Keratinocyte (primary cell): ENCODE measurements around the gene ATP13A5. TPM values are rescaled to one million over a fixed set of nuclear protein-coding genes. Genes with fewer than 3 reads are reported as not detected.
A peak's percentile ranks its signal among the peaks of the same experiment; 100 is the strongest.

Experiments
- DNase-seq: peaks from one replicate; pipeline ENCODE4 v3.0.0-alpha.2; 2011; ENCODE audit warnings: low read depth, missing footprints, low spot score
- FAIRE-seq: peaks from 2 replicates; lab custom pipeline; 2011; peaks lifted over from hg19 to GRCh38; lab: Jason Lieb, UNC
- H2AFZ ChIP-seq: 2 replicates; pipeline ENCODE4 v1.6.0; 2012; ENCODE audit warnings: low read length, control low read depth, inconsistent platforms; ENCODE audit not compliant: control insufficient read depth
- H3K27ac ChIP-seq: 2 replicates; pipeline ENCODE4 v1.5.1; 2011; ENCODE audit warnings: low read length; ENCODE audit not compliant: control insufficient read depth, insufficient read depth
- H3K27me3 ChIP-seq: 3 replicates; pipeline ENCODE4 v1.6.0; 2011; ENCODE audit warnings: low read length; ENCODE audit not compliant: control insufficient read depth, insufficient read depth; ENCODE audit errors: extremely low read depth
- H3K36me3 ChIP-seq, 2 experiments: 2 replicates in 1 of 2; 3 replicates in 1 of 2; pipeline ENCODE4 v1.5.1; 2011; ENCODE audit warnings: low read length in 2 of 2, mild to moderate bottlenecking in 1 of 2; ENCODE audit not compliant: control insufficient read depth in 2 of 2, insufficient read depth in 2 of 2; ENCODE audit errors: extremely low read depth in 1 of 2
- H3K4me1 ChIP-seq: 3 replicates; pipeline ENCODE4 v1.5.1; 2011; ENCODE audit warnings: low read length; ENCODE audit not compliant: control insufficient read depth, insufficient read depth; ENCODE audit errors: extremely low read depth
- H3K4me2 ChIP-seq: 3 replicates; pipeline ENCODE4 v1.6.0; 2011; ENCODE audit warnings: low read depth, low read length; ENCODE audit not compliant: control insufficient read depth, insufficient read depth; ENCODE audit errors: extremely low read depth
- H3K4me3 ChIP-seq, 3 experiments: fragments of 200-600 bp in 1 of 3; sonication (generic) in 1 of 3; 2 replicates in 2 of 3; 3 replicates in 1 of 3; pipeline ENCODE4 v1.5.1; 2011 to 2016; ENCODE audit warnings: low read length in 3 of 3, mild to moderate bottlenecking in 3 of 3, control low read depth in 2 of 3, inconsistent platforms in 1 of 3, low read depth in 1 of 3, mixed read lengths in 1 of 3, mixed run types in 1 of 3, moderate library complexity in 1 of 3; ENCODE audit not compliant: control insufficient read depth in 2 of 3, insufficient read depth in 2 of 3; ENCODE audit errors: extremely low read depth in 1 of 3
- H3K79me2 ChIP-seq: 2 replicates; pipeline ENCODE4 v1.6.0; 2012; ENCODE audit warnings: low read length; ENCODE audit not compliant: control insufficient read depth, insufficient read depth
- H3K9ac ChIP-seq: 3 replicates; pipeline ENCODE4 v1.6.0; 2011; ENCODE audit warnings: low read length; ENCODE audit not compliant: control insufficient read depth, insufficient read depth; ENCODE audit errors: extremely low read depth
- H3K9me1 ChIP-seq: 3 replicates; pipeline ENCODE4 v1.6.0; 2011; ENCODE audit warnings: low read length; ENCODE audit not compliant: control insufficient read depth, insufficient read depth; ENCODE audit errors: extremely low read depth
- H3K9me3 ChIP-seq: 2 replicates; pipeline ENCODE4 v1.5.1; 2012; ENCODE audit warnings: low read depth, low read length; ENCODE audit not compliant: control insufficient read depth
- H4K20me1 ChIP-seq: 3 replicates; pipeline ENCODE4 v1.6.0; 2011; ENCODE audit warnings: low read length; ENCODE audit not compliant: control insufficient read depth, insufficient read depth; ENCODE audit errors: extremely low read depth
- CTCF ChIP-seq, 3 experiments: IDR thresholded peaks in 1 of 3; conservative IDR thresholded peaks in 1 of 3; optimal IDR thresholded peaks in 1 of 3; 2 replicates in 2 of 3; 3 replicates in 1 of 3; pipeline versions ENCODE3 to v1.5.1; 2011; ENCODE audit warnings: low read length in 3 of 3, mild to moderate bottlenecking in 3 of 3, moderate library complexity in 2 of 3, control low read depth in 1 of 3, inconsistent platforms in 1 of 3; ENCODE audit not compliant: insufficient read depth in 2 of 3; ENCODE audit errors: extremely low read depth in 1 of 3
- EZH2 ChIP-seq: IDR thresholded peaks from one replicate; pipeline ENCODE4 v1.6.1; 2012; ENCODE audit warnings: inconsistent platforms, mild to moderate bottlenecking, low read length, moderate library complexity
- dilution Hi-C: fragments of 300-500 bp; cut with MboI; formaldehyde crosslinking; loops from one replicate; pipeline ENCODE4 v1.7.0; 2020; ENCODE audit warnings: low sequenced_read_pairs; ENCODE audit not compliant: extremely low pct_ligation_motif_present
- polyA plus RNA-seq, 5 experiments: library from polyadenylated mRNA; depleted of rRNA in 3 of 5; stranded (reverse) in 3 of 5; stranded (forward) in 1 of 5; unstranded in 1 of 5; fragments of >200 nt; gene quantifications; 1 replicate in 1 of 5; 2 replicates in 3 of 5; 3 replicates in 1 of 5; pipeline versions ENCODE4 v1.2.1 to v1.2.3, GENCODE V29; 2011 to 2012; ENCODE audit warnings: missing spikeins in 2 of 5, low read depth in 1 of 5, low replicate concordance in 1 of 5

The ATP13A5 gene
- polyA plus RNA-seq, 1 donor (not counting 4 experiments of a cell fraction or from before 2014, with no cell fraction given) = not detected

- Histone ChIP-seq H2AFZ (peak overlapping the region; percentile 79), H3K27ac (no peak overlapping the region), H3K9ac (no peak overlapping the region), H3K9me1 (no peaks in the 10 kb centered on the region), H3K9me3 (no peaks in the 10 kb centered on the region), H3K4me3 (peak overlapping the region; percentile 34 to 71 (median 60)), H3K27me3 (peaks cover 9% of the 10 kb centered on the region), H4K20me1 (no peaks in the 10 kb centered on the region), H3K79me2 (no peaks in the 10 kb centered on the region), H3K4me2 (peak overlapping the region; percentile 86), H3K36me3 (no peaks in the 10 kb centered on the region), H3K4me1 (peaks cover 5% of the 10 kb centered on the region)
- dilution Hi-C loops = no loop called here
- no peak for TF ChIP-seq EZH2
- TF ChIP-seq CTCF (optimal IDR thresholded peaks at IDR 0.05 in 1 of 3, IDR thresholded peaks at IDR 0.05 in 1 of 3, conservative IDR thresholded peaks at IDR 0.05 in 1 of 3; ENCODE audit: extremely low read depth in 1 of 3, insufficient read depth in 2 of 3, low read length in 3 of 3) = no peak
- no peak for FAIRE-seq
- DNase-seq = no peak
Observed at GRCh38 chr3:193240436-193240849, 138.1 kb downstream of the ATP13A5 start.

- Histone ChIP-seq H3K27me3 (peaks cover 6% of the 10 kb centered on the region), H3K4me1 (peaks cover 5% of the 10 kb centered on the region), H3K9ac (no peak overlapping the region), H3K9me1 (no peaks in the 10 kb centered on the region), H4K20me1 (no peaks in the 10 kb centered on the region), H3K9me3 (no peaks in the 10 kb centered on the region), H3K4me3 (no peak overlapping the region), H3K79me2 (no peaks in the 10 kb centered on the region), H3K4me2 (no peak overlapping the region), H2AFZ (no peak overlapping the region), H3K27ac (no peak overlapping the region), H3K36me3 (no peaks in the 10 kb centered on the region)
- dilution Hi-C loops = no loop called here
- no peak for DNase-seq
- FAIRE-seq = no peak
- TF ChIP-seq CTCF (optimal IDR thresholded peaks at IDR 0.05 in 1 of 3, IDR thresholded peaks at IDR 0.05 in 1 of 3, conservative IDR thresholded peaks at IDR 0.05 in 1 of 3; ENCODE audit: extremely low read depth in 1 of 3, insufficient read depth in 2 of 3, low read length in 3 of 3) = no peak
- TF ChIP-seq EZH2 = no peak
Observed at GRCh38 chr3:193237030-193237429, 141.5 kb downstream of the ATP13A5 start.
